Uterus (tissue), 2 donors: ENCODE results near the gene MRPL34.

Experiments used
- POLR2A ChIP-seq, 2 donors: fragments of 450-650 bp; IDR thresholded peaks; one replicate each; pipeline ENCODE4 v1.6.1; 2016; ENCODE audit warnings: antibody characterized with exemption in 2 of 2, mild to moderate bottlenecking in 1 of 2, moderate library complexity in 1 of 2
- TF ChIP-seq, protein P1 (sequence below), 4 experiments: fragments of 200-600 bp in 2 of 4; fragments of 450-650 bp in 2 of 4; sonication (generic) in 2 of 4; IDR thresholded peaks; one replicate each; pipeline ENCODE4 v1.5.1; 2016 to 2019; ENCODE audit warnings: antibody characterized with exemption in 4 of 4, mild to moderate bottlenecking in 2 of 4, moderate library complexity in 1 of 4

DNA sequence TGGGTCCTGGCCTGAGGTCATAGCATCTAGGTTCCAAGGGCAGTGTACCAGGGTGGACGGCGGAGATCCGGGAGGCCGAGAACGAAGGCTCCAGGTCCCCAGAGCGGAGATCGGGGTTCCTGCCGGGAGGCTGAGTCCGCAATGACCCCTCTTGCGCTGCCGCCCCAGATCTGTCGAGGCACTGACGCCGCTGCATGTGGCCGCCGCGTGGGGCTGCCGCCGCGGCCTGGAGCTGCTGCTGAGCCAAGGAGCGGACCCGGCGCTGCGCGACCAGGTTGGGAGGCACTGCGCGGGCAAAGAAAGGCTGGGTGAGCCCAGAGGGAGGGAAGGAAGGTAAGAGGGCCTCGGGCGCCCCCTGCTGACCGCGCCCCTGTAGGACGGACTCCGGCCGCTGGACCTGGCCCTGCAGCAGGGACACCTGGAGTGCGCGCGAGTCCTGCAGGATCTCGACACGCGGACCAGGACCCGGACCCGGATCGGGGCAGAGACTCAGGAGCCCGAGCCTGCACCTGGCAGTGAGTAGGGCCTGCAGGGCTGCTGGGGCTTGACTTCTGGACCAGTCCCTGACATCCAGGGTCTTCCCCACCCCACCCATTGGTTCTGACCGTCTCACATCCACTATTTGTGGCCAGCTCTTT lies 23.1 kb upstream of the MRPL34 start:
- TF ChIP-seq, protein P1, sequence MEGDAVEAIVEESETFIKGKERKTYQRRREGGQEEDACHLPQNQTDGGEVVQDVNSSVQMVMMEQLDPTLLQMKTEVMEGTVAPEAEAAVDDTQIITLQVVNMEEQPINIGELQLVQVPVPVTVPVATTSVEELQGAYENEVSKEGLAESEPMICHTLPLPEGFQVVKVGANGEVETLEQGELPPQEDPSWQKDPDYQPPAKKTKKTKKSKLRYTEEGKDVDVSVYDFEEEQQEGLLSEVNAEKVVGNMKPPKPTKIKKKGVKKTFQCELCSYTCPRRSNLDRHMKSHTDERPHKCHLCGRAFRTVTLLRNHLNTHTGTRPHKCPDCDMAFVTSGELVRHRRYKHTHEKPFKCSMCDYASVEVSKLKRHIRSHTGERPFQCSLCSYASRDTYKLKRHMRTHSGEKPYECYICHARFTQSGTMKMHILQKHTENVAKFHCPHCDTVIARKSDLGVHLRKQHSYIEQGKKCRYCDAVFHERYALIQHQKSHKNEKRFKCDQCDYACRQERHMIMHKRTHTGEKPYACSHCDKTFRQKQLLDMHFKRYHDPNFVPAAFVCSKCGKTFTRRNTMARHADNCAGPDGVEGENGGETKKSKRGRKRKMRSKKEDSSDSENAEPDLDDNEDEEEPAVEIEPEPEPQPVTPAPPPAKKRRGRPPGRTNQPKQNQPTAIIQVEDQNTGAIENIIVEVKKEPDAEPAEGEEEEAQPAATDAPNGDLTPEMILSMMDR (IDR thresholded peaks at IDR 0.05), result peak; percentile 86 to 95 (median 87)
- TF ChIP-seq POLR2A (IDR thresholded peaks at IDR 0.05), result no peak
